ENCODE data around the gene SEPTIN5.

The SEPTIN5 gene

GRCh38 chr22:19687561-19688300 lies 26.6 kb upstream of the SEPTIN5 start:
- H3K4me3 Mint-ChIP-seq = no peak overlapping the region
- H3K27ac Mint-ChIP-seq = no peak overlapping the region
- no peak for DNase-seq

GRCh38 chr22:19688301-19689290 lies 25.7 kb upstream of the SEPTIN5 start:
- Mint-ChIP-seq H3K27ac (no peak overlapping the region), H3K4me3 (no peak overlapping the region), H3K36me3 (ENCODE audit: low read depth) (no peaks in the 10 kb centered on the region), H3K4me1 (peaks cover 33% of the 10 kb centered on the region), H3K9me3 (peaks cover 19% of the 10 kb centered on the region), H3K27me3 (ENCODE audit: low read depth, poor library complexity) (peaks cover 18% of the 10 kb centered on the region)
- no peak for DNase-seq
- TF ChIP-seq CTCF (IDR thresholded peaks at IDR 0.05) = no peak

More at GRCh38 chr22:19687561-19688300, 26.6 kb upstream of the SEPTIN5 start:
- Mint-ChIP-seq H3K36me3 (ENCODE audit: low read depth) (no peaks in the 10 kb centered on the region), H3K4me1 (peaks cover 27% of the 10 kb centered on the region), H3K9me3 (peaks cover 26% of the 10 kb centered on the region), H3K27me3 (ENCODE audit: low read depth, poor library complexity) (peaks cover 23% of the 10 kb centered on the region)
- no peak for TF ChIP-seq CTCF (IDR thresholded peaks at IDR 0.05)

GRCh38 chr22:19689408-19689807 lies 24.9 kb upstream of the SEPTIN5 start:
- DNase-seq = no peak
- no peak for TF ChIP-seq CTCF (IDR thresholded peaks at IDR 0.05)
- Mint-ChIP-seq H3K4me1 (peaks cover 41% of the 10 kb centered on the region), H3K9me3 (peaks cover 12% of the 10 kb centered on the region), H3K27me3 (ENCODE audit: low read depth, poor library complexity) (peaks cover 16% of the 10 kb centered on the region), H3K36me3 (ENCODE audit: low read depth) (no peaks in the 10 kb centered on the region), H3K27ac (no peak overlapping the region), H3K4me3 (no peak overlapping the region)

- no peak overlapping the region for H3K27ac Mint-ChIP-seq
- peaks cover 3% of the 10 kb centered on the region for H3K9me3 Mint-ChIP-seq
- peak overlapping the region; percentile 54 for H3K4me3 Mint-ChIP-seq
These were observed 23.1 kb upstream of the SEPTIN5 start for GRCh38 chr22:19691007-19691720.

More at GRCh38 chr22:19691007-19691720, 23.1 kb upstream of the SEPTIN5 start:
- Mint-ChIP-seq H3K4me1 (peaks cover 46% of the 10 kb centered on the region), H3K27me3 (ENCODE audit: low read depth, poor library complexity) (peaks cover 16% of the 10 kb centered on the region), H3K36me3 (ENCODE audit: low read depth) (no peaks in the 10 kb centered on the region)
- DNase-seq = no peak
- TF ChIP-seq CTCF (IDR thresholded peaks at IDR 0.05) = no peak

Data from nephron progenitor cell (in vitro differentiated cells).